Spleen (tissue), 11 donors: ENCODE data around the gene ASIC1. TPM values are rescaled to one million over a fixed set of nuclear protein-coding genes. Genes with fewer than 3 reads are reported as not detected.

Experiments
- DNase-seq: peaks from one replicate; pipeline ENCODE4 v3.0.0-alpha.2; 2020
- H3K27ac ChIP-seq, 8 donors: fragments of 200-600 bp; sonication (generic) in 7 of 8; 1 replicate in 4 of 8; 2 replicates in 4 of 8; pipeline versions ENCODE4 v1.5.0 to v1.8.0; 2016 to 2021; ENCODE audit warnings: inconsistent platforms in 4 of 8, mild to moderate bottlenecking in 4 of 8, moderate library complexity in 1 of 8
- H3K27me3 ChIP-seq, 7 donors: fragments of 200-600 bp; sonication (generic) in 6 of 7; replicated peaks in 1 of 7; 1 replicate in 4 of 7; 2 replicates in 3 of 7; pipeline versions ENCODE4 v1.5.0 to v1.8.0; 2016 to 2021; ENCODE audit warnings: inconsistent platforms in 3 of 7, mild to moderate bottlenecking in 1 of 7
- H3K36me3 ChIP-seq, 6 donors: fragments of 200-600 bp; sonication (generic) in 5 of 6; 1 replicate in 4 of 6; 2 replicates in 2 of 6; pipeline versions ENCODE4 v1.5.0 to v1.8.0; 2016 to 2021; ENCODE audit warnings: inconsistent platforms in 2 of 6
- H3K4me1 ChIP-seq, 6 donors: fragments of 200-600 bp; sonication (generic) in 5 of 6; 1 replicate in 3 of 6; 2 replicates in 3 of 6; pipeline versions ENCODE4 v1.5.0 to v1.8.0; 2016 to 2021; ENCODE audit warnings: inconsistent platforms in 3 of 6
- H3K4me3 ChIP-seq, 8 donors: fragments of 200-600 bp; sonication (generic) in 7 of 8; 1 replicate in 4 of 8; 2 replicates in 4 of 8; pipeline versions ENCODE4 v1.5.0 to v1.8.0; 2016 to 2021; ENCODE audit warnings: inconsistent platforms in 4 of 8, mild to moderate bottlenecking in 4 of 8, moderate library complexity in 2 of 8
- H3K9me3 ChIP-seq, 8 donors: fragments of 200-600 bp; sonication (generic) in 7 of 8; 1 replicate in 4 of 8; 2 replicates in 4 of 8; pipeline versions ENCODE4 v1.5.0 to v1.8.0; 2016 to 2021; ENCODE audit warnings: inconsistent platforms in 4 of 8
- POLR2A ChIP-seq, 3 donors: fragments of 450-650 bp; IDR thresholded peaks; one replicate each; pipeline ENCODE4 v1.5.1; 2017; ENCODE audit warnings: antibody characterized with exemption in 3 of 3, mild to moderate bottlenecking in 1 of 3
- POLR2AphosphoS5 ChIP-seq, 3 donors: sonication (generic); formaldehyde crosslinking; IDR thresholded peaks; one replicate each; pipeline ENCODE4 v1.5.1; 2017; ENCODE audit warnings: antibody characterized with exemption in 3 of 3
- WGBS, 5 donors: extraction: QIAGEN DNeasy Blood & Tissue Kit in 3 of 5; methylation state at CpG; one replicate each; pipeline versions ENCODE4 v1.1.5 to v1.1.7; 2013 to 2018; 5-methylcytosine and 5-hydroxymethylcytosine counted together
- intact Hi-C: fragments of 100-400 bp; cut with DNase I; formaldehyde crosslinking; loops from one replicate; pipeline ENCODE4 v1.15.0; 2023; ENCODE audit warnings: low total_unique reads
- polyA plus RNA-seq, 3 donors: library from polyadenylated mRNA; stranded (reverse); fragments of 200-250 nt; gene quantifications; one replicate each; pipeline ENCODE4 v1.2.1, GENCODE V29; 2013
- total RNA-seq, 7 donors: library from RNA; depleted of rRNA in 3 of 7; stranded (reverse); fragments of >200 nt in 3 of 7; fragmentation: NEBNext Ultra II Directional in 4 of 7; extraction: Animal tissue kit (Norgen Biotek cat#: 25700) in 4 of 7; gene quantifications; one replicate each; pipeline versions ENCODE4 v1.1.0 to v1.2.1, GENCODE V29; 2016 to 2021
- TF ChIP-seq, protein P1 (sequence below), 11 experiments: fragments of 200-600 bp in 7 of 11; fragments of 450-650 bp in 4 of 11; sonication (generic) in 4 of 11; IDR thresholded peaks in 8 of 11; conservative IDR thresholded peaks in 3 of 11; 1 replicate in 7 of 11; 2 replicates in 4 of 11; pipeline versions ENCODE4 v1.4.0 to v1.8.0; 2016 to 2021; ENCODE audit warnings: antibody characterized with exemption in 11 of 11, inconsistent platforms in 4 of 11, mild to moderate bottlenecking in 1 of 11
- donor health status: healthy with polysubstance abuse.
- donor health status: DM: no; HTN: no; CAD: no; lungs with moderate emphysema.
- donor health status: DM: no; HTN: no; CAD: no.
- donor health status: Bipolar disorder and iron deficiency.
- donor health status: healthy.
- donor health status: DM: no; HTN: no; CAD: no.
- donor health status: DM: yes; HTN: yes; CAD: no.

ASIC1 gene
- total and polyA plus RNA-seq, 10 donors: 0.16 to 1.3 (median 0.35) TPM

DNA sequence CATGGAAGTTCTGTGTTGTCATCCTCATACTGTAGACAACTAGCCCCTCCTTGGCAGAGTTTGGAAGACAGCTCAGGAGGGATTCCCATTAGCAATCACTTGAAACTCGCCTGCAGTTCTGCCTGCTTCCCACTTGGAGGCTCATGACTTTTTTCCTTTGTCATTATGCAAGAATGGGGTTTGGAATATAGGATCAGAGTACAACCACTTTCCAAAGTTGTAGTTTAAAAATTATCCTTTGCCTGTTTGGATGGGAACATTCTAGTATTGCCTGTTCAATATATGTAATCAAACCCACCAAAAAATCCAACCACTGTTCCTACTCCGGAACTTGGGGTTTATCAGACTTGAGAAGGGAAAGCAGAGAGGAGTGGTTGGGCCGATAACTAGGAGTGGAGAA lies 44.3 kb downstream of the ASIC1 start:
- 84 to 88% (median 85%) methylated on average over 3 of the region's 3 CpGs for WGBS, 5 donors
- peaks cover 0 to 4% (median 0%) of the 10 kb centered on the region in 6 donors for H3K4me1 ChIP-seq
- intact Hi-C loops: no loop called here

DNA sequence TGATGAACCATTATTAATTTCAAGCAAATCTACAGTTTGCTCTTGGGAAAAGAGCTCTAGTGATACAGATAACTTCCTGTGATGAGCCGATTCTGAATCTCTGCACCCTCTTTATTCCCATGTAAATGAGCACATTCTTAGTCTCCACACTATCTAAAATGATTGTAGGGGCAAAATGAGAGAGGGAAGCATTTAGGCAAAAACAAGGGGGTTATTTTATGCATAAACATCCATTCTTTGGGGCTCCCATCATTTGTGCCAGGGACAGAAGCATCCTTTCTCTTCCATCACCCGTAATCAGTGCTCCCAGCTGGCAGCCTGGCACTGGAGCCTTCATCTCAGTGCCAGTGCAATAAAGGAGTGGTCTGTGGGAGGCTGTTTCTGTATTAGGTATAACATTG lies 44.7 kb downstream of the ASIC1 start:
- H3K36me3 ChIP-seq: peaks cover under 1 to 57% (median 43%) of the 10 kb centered on the region in 6 donors
- H3K27ac ChIP-seq: no peak overlapping the region
- no peak overlapping the region for H3K4me3 ChIP-seq
- no peaks in the 10 kb centered on the region for H3K9me3 ChIP-seq
- intact Hi-C loops: no loop called here
- no peak for TF ChIP-seq POLR2AphosphoS5 (IDR thresholded peaks at IDR 0.05)
- TF ChIP-seq, protein P1, sequence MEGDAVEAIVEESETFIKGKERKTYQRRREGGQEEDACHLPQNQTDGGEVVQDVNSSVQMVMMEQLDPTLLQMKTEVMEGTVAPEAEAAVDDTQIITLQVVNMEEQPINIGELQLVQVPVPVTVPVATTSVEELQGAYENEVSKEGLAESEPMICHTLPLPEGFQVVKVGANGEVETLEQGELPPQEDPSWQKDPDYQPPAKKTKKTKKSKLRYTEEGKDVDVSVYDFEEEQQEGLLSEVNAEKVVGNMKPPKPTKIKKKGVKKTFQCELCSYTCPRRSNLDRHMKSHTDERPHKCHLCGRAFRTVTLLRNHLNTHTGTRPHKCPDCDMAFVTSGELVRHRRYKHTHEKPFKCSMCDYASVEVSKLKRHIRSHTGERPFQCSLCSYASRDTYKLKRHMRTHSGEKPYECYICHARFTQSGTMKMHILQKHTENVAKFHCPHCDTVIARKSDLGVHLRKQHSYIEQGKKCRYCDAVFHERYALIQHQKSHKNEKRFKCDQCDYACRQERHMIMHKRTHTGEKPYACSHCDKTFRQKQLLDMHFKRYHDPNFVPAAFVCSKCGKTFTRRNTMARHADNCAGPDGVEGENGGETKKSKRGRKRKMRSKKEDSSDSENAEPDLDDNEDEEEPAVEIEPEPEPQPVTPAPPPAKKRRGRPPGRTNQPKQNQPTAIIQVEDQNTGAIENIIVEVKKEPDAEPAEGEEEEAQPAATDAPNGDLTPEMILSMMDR (IDR thresholded peaks at IDR 0.05 in 8 of 11, conservative IDR thresholded peaks at IDR 0.05 in 3 of 11): no peak
- TF ChIP-seq POLR2A (IDR thresholded peaks at IDR 0.05): no peak
- 91 to 98% (median 92%) methylated on average over 2 of the region's 2 CpGs for WGBS, 5 donors
- DNase-seq: no peak
- H3K27me3 ChIP-seq: no peaks in the 10 kb centered on the region
- H3K4me1 ChIP-seq: peaks cover 0 to 4% (median 0%) of the 10 kb centered on the region in 6 donors

More for the DNA sequence above, 44.3 kb downstream of the ASIC1 start:
- TF ChIP-seq, protein P1 (IDR thresholded peaks at IDR 0.05 in 8 of 11, conservative IDR thresholded peaks at IDR 0.05 in 3 of 11): peak in 3 of 11 experiments; percentile 17 to 34 (median 19)
- no peak for TF ChIP-seq POLR2A (IDR thresholded peaks at IDR 0.05)
- no peak for TF ChIP-seq POLR2AphosphoS5 (IDR thresholded peaks at IDR 0.05)
- H3K27me3 ChIP-seq: no peaks in the 10 kb centered on the region
- DNase-seq: no peak
- H3K9me3 ChIP-seq: no peaks in the 10 kb centered on the region
- H3K36me3 ChIP-seq: peaks cover 5 to 62% (median 48%) of the 10 kb centered on the region in 6 donors
- no peak overlapping the region for H3K4me3 ChIP-seq
- no peak overlapping the region for H3K27ac ChIP-seq

DNA sequence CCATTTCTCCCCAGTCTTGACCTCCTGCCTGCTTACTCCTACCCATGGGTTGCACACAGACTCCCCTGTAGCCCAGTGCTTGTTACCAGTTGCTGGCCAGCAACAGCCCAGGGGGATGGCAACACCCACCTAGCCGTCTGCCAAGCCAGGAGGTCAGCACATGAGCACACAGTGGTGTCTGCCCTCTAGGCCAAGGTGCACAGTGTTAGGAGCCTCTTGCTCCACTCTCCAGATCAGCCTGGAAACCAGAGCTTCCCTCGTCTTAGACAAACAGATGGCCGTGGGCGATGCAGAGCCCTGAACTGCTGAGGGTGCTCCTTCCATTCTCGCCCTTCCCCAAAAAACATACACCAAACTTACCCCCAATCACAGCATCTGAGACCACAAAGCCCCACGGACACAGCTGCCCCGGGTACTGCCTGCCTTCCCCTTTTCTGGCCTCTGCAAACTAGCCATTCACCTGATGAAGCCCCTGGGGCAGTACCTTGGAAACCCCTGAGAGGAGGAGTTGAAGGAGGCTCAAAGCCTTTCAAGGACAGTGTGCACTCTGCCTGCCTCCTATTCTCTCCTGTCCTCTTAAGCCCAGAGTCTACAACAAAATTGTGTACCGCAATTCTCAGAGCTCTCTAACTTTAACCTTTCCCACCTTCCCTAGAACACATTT lies 45.4 kb downstream of the ASIC1 start:
- no peak overlapping the region for H3K4me3 ChIP-seq
- intact Hi-C loops: no loop called here
- H3K9me3 ChIP-seq: no peaks in the 10 kb centered on the region
- TF ChIP-seq POLR2A (IDR thresholded peaks at IDR 0.05) (no peak), POLR2AphosphoS5 (IDR thresholded peaks at IDR 0.05) (peak in 1 of 3 donors; percentile 30)
- TF ChIP-seq, protein P1 (IDR thresholded peaks at IDR 0.05 in 8 of 11, conservative IDR thresholded peaks at IDR 0.05 in 3 of 11): no peak
- peaks cover 0 to 51% (median 37%) of the 10 kb centered on the region in 6 donors for H3K36me3 ChIP-seq
- 72 to 83% (median 79%) methylated on average over 7 to 8 of the region's 8 CpGs for WGBS, 5 donors
- H3K27me3 ChIP-seq: no peaks in the 10 kb centered on the region
- DNase-seq: no peak
- no peak overlapping the region for H3K27ac ChIP-seq
- peaks cover 0 to 4% (median 0%) of the 10 kb centered on the region in 6 donors for H3K4me1 ChIP-seq

DNA sequence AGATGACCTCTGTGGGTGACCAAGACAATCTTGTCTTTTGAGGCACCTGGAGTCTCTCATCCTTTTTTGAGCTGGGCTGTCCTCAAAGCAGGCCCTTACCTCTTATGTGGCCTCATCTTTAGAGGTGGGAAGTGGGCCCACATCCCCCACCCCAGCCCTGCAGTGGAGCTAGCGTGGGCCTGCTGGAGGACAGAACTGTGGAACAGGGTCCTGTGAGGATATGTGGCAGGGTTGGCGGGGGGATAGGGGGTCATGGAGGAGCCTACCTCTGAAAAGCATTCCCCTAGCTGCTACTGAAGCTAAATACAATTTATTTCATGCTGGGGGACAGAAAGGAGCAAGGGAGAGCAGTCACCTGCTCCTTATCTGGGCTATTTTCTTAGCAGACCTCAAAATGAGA lies 46.0 kb downstream of the ASIC1 start:
- no peak for DNase-seq
- TF ChIP-seq POLR2A (IDR thresholded peaks at IDR 0.05) (no peak), POLR2AphosphoS5 (IDR thresholded peaks at IDR 0.05) (no peak)
- TF ChIP-seq, protein P1 (IDR thresholded peaks at IDR 0.05 in 8 of 11, conservative IDR thresholded peaks at IDR 0.05 in 3 of 11): no peak
- H3K4me3 ChIP-seq: no peak overlapping the region
- intact Hi-C loops: no loop called here
- H3K27me3 ChIP-seq: no peaks in the 10 kb centered on the region
- no peak overlapping the region for H3K27ac ChIP-seq
- peaks cover 0 to 45% (median 31%) of the 10 kb centered on the region in 6 donors for H3K36me3 ChIP-seq
- WGBS, 5 donors: 93 to 100% (median 97%) methylated on average over 2 of the region's 2 CpGs
- H3K4me1 ChIP-seq: peaks cover 0 to 4% (median 0%) of the 10 kb centered on the region in 6 donors
- H3K9me3 ChIP-seq: no peaks in the 10 kb centered on the region
